ENCODE data around the gene BDNF. TPM values are rescaled to one million over a fixed set of nuclear protein-coding genes. Genes with fewer than 3 reads are reported as not detected.

BDNF gene
- total RNA-seq, 2 donors from 2014 or later: not detected

- H3K4me3 Mint-ChIP-seq: no peak overlapping the region
- H3K4me1 Mint-ChIP-seq: peaks cover 2% of the 10 kb centered on the region
- H3K9me3 ChIP-seq (ENCODE audit: control insufficient read depth, low read length, poor library complexity, severe bottlenecking): peaks cover 3% of the 10 kb centered on the region
- H3K27me3 Mint-ChIP-seq: peaks cover 75% of the 10 kb centered on the region
- H3K27ac Mint-ChIP-seq: no peak overlapping the region
- ATAC-seq: no peak
- H3K36me3 Mint-ChIP-seq (ENCODE audit: low read depth): peaks cover 2% of the 10 kb centered on the region
- DNase-seq: no peak
Observed at GRCh38 chr11:27718863-27719545, 18.7 kb upstream of the BDNF start.

DNA sequence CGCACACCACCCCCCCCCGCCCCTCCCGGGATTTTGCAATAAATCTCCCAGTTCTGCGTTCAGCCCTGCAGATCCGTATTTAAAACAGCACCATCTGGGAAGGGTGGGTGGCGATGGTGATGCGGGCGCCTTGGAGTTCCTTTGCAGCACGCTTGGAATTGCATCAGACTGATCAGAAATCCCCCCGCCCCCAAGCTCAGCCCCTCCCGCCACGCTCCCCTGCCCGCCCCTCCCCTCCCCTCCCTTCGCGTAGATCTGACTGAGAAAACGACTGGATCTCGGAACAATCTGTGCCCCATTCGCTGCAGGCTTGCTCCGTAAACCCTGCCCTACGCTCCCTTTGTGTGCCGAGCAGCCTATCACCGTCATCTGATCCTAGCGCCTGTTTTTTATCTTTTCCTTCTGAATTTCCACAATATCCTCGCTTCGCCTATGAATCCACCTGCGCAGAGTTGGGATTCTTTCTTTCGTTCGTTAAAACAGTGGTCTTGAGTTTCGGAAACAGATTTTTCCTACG lies 18.1 kb upstream of the BDNF start:
- Mint-ChIP-seq H3K27ac (no peak overlapping the region), H3K4me1 (peaks cover 2% of the 10 kb centered on the region), H3K27me3 (peaks cover 69% of the 10 kb centered on the region), H3K4me3 (no peak overlapping the region), H3K36me3 (ENCODE audit: low read depth) (peaks cover 1% of the 10 kb centered on the region)
- no peak for DNase-seq
- peaks cover 3% of the 10 kb centered on the region for H3K9me3 ChIP-seq (ENCODE audit: control insufficient read depth, low read length, poor library complexity, severe bottlenecking)
- ATAC-seq: no peak

- ATAC-seq (no peak), DNase-seq (no peak)
- H3K27ac Mint-ChIP-seq: no peak overlapping the region
- peaks cover 3% of the 10 kb centered on the region for H3K9me3 ChIP-seq (ENCODE audit: control insufficient read depth, low read length, poor library complexity, severe bottlenecking)
- peaks cover 2% of the 10 kb centered on the region for H3K4me1 Mint-ChIP-seq
- H3K27me3 Mint-ChIP-seq: peaks cover 66% of the 10 kb centered on the region
- no peaks in the 10 kb centered on the region for H3K36me3 Mint-ChIP-seq (ENCODE audit: low read depth)
- H3K4me3 Mint-ChIP-seq: no peak overlapping the region
Observed at GRCh38 chr11:27717801-27718229, 17.6 kb upstream of the BDNF start.

- H3K9me3 ChIP-seq (ENCODE audit: control insufficient read depth, low read length, poor library complexity, severe bottlenecking): peaks cover 3% of the 10 kb centered on the region
- no peak for DNase-seq
- peaks cover 2% of the 10 kb centered on the region for H3K4me1 Mint-ChIP-seq
Observed at GRCh38 chr11:27717377-27717776, 17.1 kb upstream of the BDNF start.

DNA sequence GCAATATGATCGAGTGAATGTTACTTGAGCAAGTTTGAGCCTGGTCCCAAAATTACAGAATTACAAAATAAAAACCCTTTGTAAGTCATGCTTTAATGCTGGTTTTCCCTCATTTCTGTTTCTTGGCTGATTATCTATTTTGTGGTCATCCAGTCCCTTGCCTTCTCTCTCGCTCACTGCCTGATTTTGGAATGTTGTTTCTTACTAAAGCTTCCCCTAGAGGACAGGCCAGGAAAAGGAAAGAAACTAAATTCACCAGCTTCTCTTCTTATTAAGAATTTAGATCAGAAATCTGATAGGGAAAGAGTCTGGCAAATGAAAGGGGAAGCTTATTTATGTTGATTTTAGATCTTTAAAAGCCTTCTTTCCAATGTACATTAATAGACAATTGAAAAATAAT lies 16.6 kb upstream of the BDNF start:
- peaks cover 3% of the 10 kb centered on the region for H3K9me3 ChIP-seq (ENCODE audit: control insufficient read depth, low read length, poor library complexity, severe bottlenecking)
- Mint-ChIP-seq H3K27me3 (peaks cover 67% of the 10 kb centered on the region), H3K27ac (no peak overlapping the region), H3K4me3 (no peak overlapping the region), H3K36me3 (ENCODE audit: low read depth) (no peaks in the 10 kb centered on the region), H3K4me1 (peaks cover 2% of the 10 kb centered on the region)
- no peak for DNase-seq
- no peak for ATAC-seq

More at GRCh38 chr11:27717377-27717776, 17.1 kb upstream of the BDNF start:
- Mint-ChIP-seq H3K27me3 (peaks cover 67% of the 10 kb centered on the region), H3K4me3 (no peak overlapping the region), H3K27ac (no peak overlapping the region), H3K36me3 (ENCODE audit: low read depth) (no peaks in the 10 kb centered on the region)
- no peak for ATAC-seq

DNA sequence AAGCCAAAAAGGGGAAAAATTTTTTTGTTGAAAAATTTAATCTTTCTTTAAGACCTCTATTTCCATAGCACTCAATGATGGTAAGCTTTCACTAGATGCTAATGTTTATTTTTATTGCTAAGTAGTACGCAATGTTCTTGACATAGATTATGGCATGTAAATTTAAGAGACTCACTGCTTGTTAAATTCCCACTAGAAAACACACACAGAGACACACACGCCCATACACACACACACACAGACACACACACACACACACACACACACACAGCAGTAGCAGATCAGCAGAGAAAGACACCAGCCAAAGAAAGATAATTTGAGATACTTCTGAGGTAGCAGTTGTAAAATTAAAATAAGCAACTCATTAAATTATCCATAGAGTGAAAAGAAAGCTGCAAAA lies 16.0 kb upstream of the BDNF start:
- DNase-seq (no peak), ATAC-seq (no peak)
- Mint-ChIP-seq H3K36me3 (ENCODE audit: low read depth) (no peaks in the 10 kb centered on the region), H3K4me3 (no peak overlapping the region), H3K27me3 (peaks cover 61% of the 10 kb centered on the region), H3K27ac (no peak overlapping the region), H3K4me1 (peaks cover 2% of the 10 kb centered on the region)
- peaks cover 3% of the 10 kb centered on the region for H3K9me3 ChIP-seq (ENCODE audit: control insufficient read depth, low read length, poor library complexity, severe bottlenecking)

DNA sequence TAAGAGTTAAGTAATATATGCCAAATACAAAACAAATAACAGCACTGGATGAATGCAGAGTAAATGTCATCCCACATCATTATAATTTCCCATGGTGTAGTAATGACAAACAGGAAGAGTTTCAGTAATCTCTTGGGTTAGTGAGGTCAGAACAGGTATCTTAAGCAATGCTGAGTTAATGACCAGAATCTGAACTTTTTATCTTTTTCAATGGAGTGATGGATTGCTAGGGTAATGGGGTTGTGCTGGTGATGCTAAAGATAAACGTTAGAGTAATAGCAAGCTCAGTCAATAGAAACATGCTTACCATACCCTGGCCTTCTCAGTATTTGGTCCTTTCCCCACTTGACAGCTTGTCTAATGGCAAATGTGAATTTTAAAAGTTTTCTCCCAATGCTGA lies 11.5 kb upstream of the BDNF start:
- ATAC-seq: no peak

GRCh38 chr11:27710536-27710935 lies 10.3 kb upstream of the BDNF start:
- no peak for DNase-seq
- Mint-ChIP-seq H3K27ac (no peak overlapping the region), H3K4me3 (no peak overlapping the region), H3K36me3 (ENCODE audit: low read depth) (no peaks in the 10 kb centered on the region), H3K4me1 (no peaks in the 10 kb centered on the region), H3K27me3 (peaks cover 37% of the 10 kb centered on the region)
- no peaks in the 10 kb centered on the region for H3K9me3 ChIP-seq (ENCODE audit: control insufficient read depth, low read length, poor library complexity, severe bottlenecking)
- ATAC-seq: no peak

More for the DNA sequence above, 11.5 kb upstream of the BDNF start:
- no peak overlapping the region for H3K27ac Mint-ChIP-seq
- H3K27me3 Mint-ChIP-seq: peaks cover 38% of the 10 kb centered on the region
- no peak overlapping the region for H3K4me3 Mint-ChIP-seq
- no peaks in the 10 kb centered on the region for H3K9me3 ChIP-seq (ENCODE audit: control insufficient read depth, low read length, poor library complexity, severe bottlenecking)
- no peak for DNase-seq
- no peaks in the 10 kb centered on the region for H3K4me1 Mint-ChIP-seq
- H3K36me3 Mint-ChIP-seq (ENCODE audit: low read depth): no peaks in the 10 kb centered on the region

GRCh38 chr11:27707676-27708075 lies 7.4 kb upstream of the BDNF start:
- Mint-ChIP-seq H3K4me1 (peaks cover 2% of the 10 kb centered on the region), H3K27ac (no peak overlapping the region), H3K4me3 (no peak overlapping the region), H3K36me3 (ENCODE audit: low read depth) (no peaks in the 10 kb centered on the region), H3K27me3 (peaks cover 42% of the 10 kb centered on the region)
- DNase-seq (no peak), ATAC-seq (no peak)
- H3K9me3 ChIP-seq (ENCODE audit: control insufficient read depth, low read length, poor library complexity, severe bottlenecking): no peaks in the 10 kb centered on the region

GRCh38 chr11:27705873-27706820 lies 5.9 kb upstream of the BDNF start:
- DNase-seq (no peak), ATAC-seq (no peak)
- peaks cover 57% of the 10 kb centered on the region for H3K27me3 Mint-ChIP-seq
- no peaks in the 10 kb centered on the region for H3K9me3 ChIP-seq (ENCODE audit: control insufficient read depth, low read length, poor library complexity, severe bottlenecking)
- H3K36me3 Mint-ChIP-seq (ENCODE audit: low read depth): no peaks in the 10 kb centered on the region
- H3K4me3 Mint-ChIP-seq: no peak overlapping the region
- H3K4me1 Mint-ChIP-seq: peaks cover 8% of the 10 kb centered on the region
- H3K27ac Mint-ChIP-seq: no peak overlapping the region

- Mint-ChIP-seq H3K27ac (no peak overlapping the region), H3K27me3 (peaks cover 74% of the 10 kb centered on the region), H3K36me3 (ENCODE audit: low read depth) (peaks cover 8% of the 10 kb centered on the region), H3K4me1 (peaks cover 21% of the 10 kb centered on the region), H3K4me3 (no peak overlapping the region)
- no peaks in the 10 kb centered on the region for H3K9me3 ChIP-seq (ENCODE audit: control insufficient read depth, low read length, poor library complexity, severe bottlenecking)
- DNase-seq (no peak), ATAC-seq (no peak)
Observed at GRCh38 chr11:27703481-27703880, 3.2 kb upstream of the BDNF start.

GRCh38 chr11:27702811-27703210 lies 2.6 kb upstream of the BDNF start:
- H3K4me1 Mint-ChIP-seq: peaks cover 21% of the 10 kb centered on the region
- no peak overlapping the region for H3K27ac Mint-ChIP-seq
- H3K4me3 Mint-ChIP-seq: no peak overlapping the region
- peaks cover 3% of the 10 kb centered on the region for H3K9me3 ChIP-seq (ENCODE audit: control insufficient read depth, low read length, poor library complexity, severe bottlenecking)
- DNase-seq (no peak), ATAC-seq (no peak)
- H3K36me3 Mint-ChIP-seq (ENCODE audit: low read depth): peaks cover 8% of the 10 kb centered on the region
- peaks cover 77% of the 10 kb centered on the region for H3K27me3 Mint-ChIP-seq

DNA sequence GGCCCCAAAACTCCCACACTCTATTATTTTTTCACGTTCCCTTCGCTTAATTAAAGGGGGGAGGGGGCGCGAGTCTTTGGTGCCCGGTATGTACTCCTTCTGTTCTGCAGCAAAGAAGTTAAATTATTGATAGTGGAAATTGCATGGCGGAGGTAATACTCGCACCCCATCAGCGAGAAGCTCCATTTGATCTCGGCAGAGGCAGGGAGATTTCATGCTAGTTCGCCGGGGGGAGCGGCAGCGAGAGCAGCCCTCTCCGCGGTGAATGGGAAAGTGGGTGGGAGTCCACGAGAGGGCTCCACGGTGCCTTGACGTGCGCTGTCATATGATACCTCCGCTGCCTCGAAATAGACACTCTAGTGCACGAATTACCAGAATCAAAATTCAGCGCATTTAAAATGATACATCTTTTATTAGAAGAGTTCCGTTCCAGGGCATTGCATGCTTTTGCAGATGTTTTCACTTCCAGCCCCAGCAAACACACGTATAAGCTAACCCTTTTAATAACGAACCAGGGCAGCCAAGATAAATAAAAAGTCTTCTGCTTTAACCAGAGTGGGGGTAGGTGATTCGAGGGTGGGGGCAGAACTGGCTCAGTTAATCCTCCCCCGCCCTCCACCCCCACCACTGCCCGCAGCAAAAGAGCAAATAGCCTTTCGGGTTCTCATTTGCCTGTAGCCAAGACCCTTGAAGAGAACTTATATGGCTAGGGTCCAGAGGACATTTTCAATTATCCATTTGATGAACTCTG lies 1.3 kb upstream of the BDNF start:
- Mint-ChIP-seq H3K27me3 (peaks cover 81% of the 10 kb centered on the region), H3K4me1 (peaks cover 21% of the 10 kb centered on the region), H3K36me3 (ENCODE audit: low read depth) (peaks cover 8% of the 10 kb centered on the region), H3K4me3 (peak overlapping the region; percentile 89), H3K27ac (no peak overlapping the region)
- no peak for ATAC-seq
- H3K9me3 ChIP-seq (ENCODE audit: control insufficient read depth, low read length, poor library complexity, severe bottlenecking): peaks cover 3% of the 10 kb centered on the region
- DNase-seq: no peak
